ENCODE results near the gene STK39. TPM values are rescaled to one million over a fixed set of nuclear protein-coding genes. Genes with fewer than 3 reads are reported as not detected.

STK39 gene
- total RNA-seq, 4 donors from 2014 or later = 8.9 to 28.3 (median 14.5) TPM

DNA sequence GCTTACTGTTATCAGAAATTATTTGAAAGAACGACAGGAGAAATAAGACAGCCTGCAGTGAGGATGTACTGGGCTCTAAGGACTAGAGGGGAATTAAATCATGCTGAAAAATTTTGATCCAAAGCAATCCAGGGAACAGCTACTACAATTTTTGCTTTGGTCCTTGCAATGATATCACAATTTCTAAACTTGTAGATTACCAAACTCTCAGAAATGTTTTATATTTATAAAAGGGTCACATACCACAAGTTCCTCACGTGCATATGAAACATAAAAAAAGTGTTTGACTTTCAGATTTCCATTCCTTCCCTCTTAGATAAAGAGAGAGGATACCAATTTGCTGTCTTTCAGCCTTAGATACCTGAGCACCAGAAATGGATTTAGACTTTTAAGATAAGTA is 261.2 kb downstream of the STK39 start:
- TF ChIP-seq POLR2A (IDR thresholded peaks at IDR 0.05) = no peak
- TF ChIP-seq CTCF (IDR thresholded peaks at IDR 0.05) = no peak
- DNase-seq (ENCODE audit: low spot score in 2 of 2) = no peak
- H3K4me3 ChIP-seq (ENCODE audit: low read depth, poor library complexity, severe bottlenecking) = no peak overlapping the region
- intact Hi-C loops (cut with DNase I; ENCODE audit: low total_unique reads) = no loop called here
- whole genome bisulfite sequencing, 2 donors = 84 to 86% methylated on average over 2 of the region's 2 CpGs

DNA sequence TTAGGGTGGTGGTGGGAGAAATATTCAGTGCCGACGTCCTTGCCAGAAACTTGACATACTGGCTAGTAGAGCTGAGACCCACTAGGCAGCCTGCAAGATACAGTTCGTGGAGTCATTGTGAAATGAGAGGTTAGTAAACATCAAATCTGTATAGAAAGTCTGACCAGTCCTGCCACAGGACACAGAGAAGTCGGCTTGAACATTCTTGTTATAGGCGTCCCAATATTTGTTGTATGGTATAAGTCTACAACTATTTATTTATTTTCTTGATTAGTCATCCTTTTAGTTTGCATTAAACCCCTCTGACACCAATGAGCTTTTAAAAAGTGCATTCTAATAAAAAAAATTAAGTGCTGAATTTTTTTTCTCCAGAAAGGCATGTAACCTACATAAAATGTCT is 265.4 kb downstream of the STK39 start:
- TF ChIP-seq POLR2A (IDR thresholded peaks at IDR 0.05) (no peak), CTCF (IDR thresholded peaks at IDR 0.05) (no peak)
- no peak for DNase-seq (ENCODE audit: low spot score in 2 of 2)
- intact Hi-C loops (cut with DNase I; ENCODE audit: low total_unique reads) = no loop called here
- 93 to 96% methylated on average over 5 of the region's 5 CpGs for WGBS, 2 donors
- H3K4me3 ChIP-seq (ENCODE audit: low read depth, poor library complexity, severe bottlenecking) = no peak overlapping the region

DNA sequence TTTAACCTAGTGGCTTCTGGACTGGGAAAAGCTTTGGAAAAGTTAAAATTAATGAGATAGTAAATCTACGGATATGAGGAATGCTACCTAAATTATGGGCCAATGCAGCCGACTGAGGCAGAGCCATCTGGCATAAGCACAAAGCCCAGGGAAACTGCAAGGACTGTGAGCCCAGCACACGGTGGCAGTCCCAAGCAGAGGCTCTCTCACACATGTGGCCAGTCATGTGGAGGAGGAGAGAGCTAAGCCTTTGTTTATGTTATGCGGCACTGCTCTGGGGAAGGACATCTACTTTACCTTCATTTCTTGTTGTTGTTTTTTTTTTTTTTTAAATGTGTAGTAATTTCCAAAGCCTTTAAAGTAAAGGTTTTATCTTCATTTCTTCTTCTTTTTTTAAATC is 267.0 kb downstream of the STK39 start:
- DNase-seq (ENCODE audit: low spot score in 2 of 2) = no peak
- intact Hi-C loops (cut with DNase I; ENCODE audit: low total_unique reads) = no loop called here
- WGBS, 2 donors = 81 to 87% methylated on average over 4 of the region's 4 CpGs
- no peak for TF ChIP-seq POLR2A (IDR thresholded peaks at IDR 0.05)
- TF ChIP-seq CTCF (IDR thresholded peaks at IDR 0.05) = no peak
- H3K4me3 ChIP-seq (ENCODE audit: low read depth, poor library complexity, severe bottlenecking) = no peak overlapping the region

GRCh38 chr2:167972746-167973145 is 274.6 kb downstream of the STK39 start:
- DNase-seq (ENCODE audit: low spot score in 2 of 2) = no peak
- TF ChIP-seq CTCF (IDR thresholded peaks at IDR 0.05) (no peak), POLR2A (IDR thresholded peaks at IDR 0.05) (no peak)
- no peak overlapping the region for H3K4me3 ChIP-seq (ENCODE audit: low read depth, poor library complexity, severe bottlenecking)
- intact Hi-C loops (cut with DNase I; ENCODE audit: low total_unique reads) = no loop called here

DNA sequence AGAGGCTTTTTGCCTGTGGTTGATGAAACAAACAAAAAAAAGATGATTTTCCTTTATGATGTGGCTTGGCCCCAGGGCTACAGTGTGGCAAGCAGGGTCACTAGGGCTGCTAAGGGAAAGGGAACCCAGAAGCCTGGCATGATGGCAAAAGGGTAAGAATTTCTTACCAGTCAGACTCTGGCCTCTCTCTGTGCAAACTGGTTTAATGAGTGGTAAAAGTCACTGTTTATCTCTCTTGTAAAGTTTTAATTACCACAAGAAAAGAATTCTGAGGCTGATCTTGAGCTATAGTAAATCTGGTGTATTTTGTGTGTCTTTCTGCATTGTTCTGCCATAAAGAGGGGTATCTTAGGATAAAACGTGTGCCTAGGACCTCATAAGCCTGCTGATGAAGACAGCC is 275.4 kb downstream of the STK39 start:
- TF ChIP-seq CTCF (IDR thresholded peaks at IDR 0.05) (no peak), POLR2A (IDR thresholded peaks at IDR 0.05) (no peak)
- no peak overlapping the region for H3K4me3 ChIP-seq (ENCODE audit: low read depth, poor library complexity, severe bottlenecking)
- DNase-seq (ENCODE audit: low spot score in 2 of 2) = no peak
- intact Hi-C loops (cut with DNase I; ENCODE audit: low total_unique reads) = no loop called here
- WGBS, 2 donors = 96 to 100% methylated on average over 1 of the region's 1 CpG

Data from lower leg skin (tissue), 4 donors.